ENCODE measurements around the gene MFSD12. TPM values are rescaled to one million over a fixed set of nuclear protein-coding genes. Genes with fewer than 3 reads are reported as not detected.
A peak's percentile ranks its signal among the peaks of the same experiment; 100 is the strongest.

MFSD12 gene
- total RNA-seq, 1 donor from 2014 or later: 46.3 TPM

DNA sequence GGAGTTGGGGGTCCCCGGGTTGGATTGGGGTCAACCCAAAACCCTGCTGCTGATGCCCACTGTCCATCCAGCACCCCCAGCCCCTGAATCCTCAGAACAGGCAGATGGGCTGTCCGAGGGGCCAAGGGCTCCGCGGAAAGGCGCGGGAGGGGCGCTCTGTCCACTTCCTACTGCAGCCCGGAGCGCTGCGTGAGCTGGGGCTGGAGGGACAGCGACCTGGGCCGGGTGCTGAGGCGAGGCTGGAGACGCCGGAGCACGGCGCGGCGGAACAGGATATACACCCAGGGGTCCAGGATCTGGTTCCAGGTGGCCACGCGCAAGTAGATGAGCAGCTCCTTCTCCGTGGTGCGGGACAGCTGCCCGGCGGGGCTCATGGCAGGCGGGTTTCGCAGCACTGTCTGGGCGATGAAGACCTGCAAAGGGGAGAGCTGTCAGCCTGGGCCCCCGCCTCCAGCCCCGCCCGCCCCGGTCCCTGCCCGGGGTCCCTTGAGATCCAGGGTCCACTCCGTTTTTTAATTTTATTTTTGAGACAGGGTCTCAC lies 38.2 kb upstream of the MFSD12 start:
- DNase-seq (ENCODE audit: low read depth) (no peak), FAIRE-seq (no peak)
- peaks cover 1% of the 10 kb centered on the region for H3K27me3 ChIP-seq (ENCODE audit: control insufficient read depth, insufficient read depth, low read length)
- H3K36me3 ChIP-seq (ENCODE audit: control insufficient read depth, insufficient read depth, low read length): no peaks in the 10 kb centered on the region
- H3K4me3 ChIP-seq (ENCODE audit: low read depth, low read length): no peak overlapping the region
- TF ChIP-seq, protein P1, sequence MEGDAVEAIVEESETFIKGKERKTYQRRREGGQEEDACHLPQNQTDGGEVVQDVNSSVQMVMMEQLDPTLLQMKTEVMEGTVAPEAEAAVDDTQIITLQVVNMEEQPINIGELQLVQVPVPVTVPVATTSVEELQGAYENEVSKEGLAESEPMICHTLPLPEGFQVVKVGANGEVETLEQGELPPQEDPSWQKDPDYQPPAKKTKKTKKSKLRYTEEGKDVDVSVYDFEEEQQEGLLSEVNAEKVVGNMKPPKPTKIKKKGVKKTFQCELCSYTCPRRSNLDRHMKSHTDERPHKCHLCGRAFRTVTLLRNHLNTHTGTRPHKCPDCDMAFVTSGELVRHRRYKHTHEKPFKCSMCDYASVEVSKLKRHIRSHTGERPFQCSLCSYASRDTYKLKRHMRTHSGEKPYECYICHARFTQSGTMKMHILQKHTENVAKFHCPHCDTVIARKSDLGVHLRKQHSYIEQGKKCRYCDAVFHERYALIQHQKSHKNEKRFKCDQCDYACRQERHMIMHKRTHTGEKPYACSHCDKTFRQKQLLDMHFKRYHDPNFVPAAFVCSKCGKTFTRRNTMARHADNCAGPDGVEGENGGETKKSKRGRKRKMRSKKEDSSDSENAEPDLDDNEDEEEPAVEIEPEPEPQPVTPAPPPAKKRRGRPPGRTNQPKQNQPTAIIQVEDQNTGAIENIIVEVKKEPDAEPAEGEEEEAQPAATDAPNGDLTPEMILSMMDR (IDR thresholded peaks at IDR 0.05; ENCODE audit: insufficient read depth, low read length, severe bottlenecking): no peak

DNA sequence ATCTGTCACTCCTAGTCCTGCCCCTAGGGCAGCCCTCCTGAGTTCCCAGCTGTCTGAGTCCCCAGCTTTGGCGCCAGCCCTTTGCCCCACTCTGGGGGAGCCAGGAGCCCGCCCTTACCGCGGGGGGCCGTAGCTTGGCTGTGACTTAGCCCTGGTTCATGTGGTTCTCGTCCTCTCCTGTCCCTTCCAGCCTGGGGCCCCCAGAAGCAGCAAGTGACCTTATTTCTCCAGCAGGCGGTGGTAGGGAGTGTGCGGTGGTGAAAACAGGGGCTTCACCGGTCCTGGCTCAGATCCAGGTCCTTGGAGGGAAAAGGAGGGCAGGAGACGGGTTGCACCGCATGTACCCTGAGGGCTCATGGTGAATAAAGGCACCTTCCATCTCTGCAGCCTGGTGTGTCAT lies 35.8 kb upstream of the MFSD12 start:
- Histone ChIP-seq H3K4me3 (ENCODE audit: low read depth, low read length) (no peak overlapping the region), H3K27me3 (ENCODE audit: control insufficient read depth, insufficient read depth, low read length) (peaks cover 1% of the 10 kb centered on the region), H3K36me3 (ENCODE audit: control insufficient read depth, insufficient read depth, low read length) (no peaks in the 10 kb centered on the region)
- no peak for DNase-seq (ENCODE audit: low read depth)
- FAIRE-seq: no peak
- TF ChIP-seq, protein P1 (IDR thresholded peaks at IDR 0.05; ENCODE audit: insufficient read depth, low read length, severe bottlenecking): no peak

DNA sequence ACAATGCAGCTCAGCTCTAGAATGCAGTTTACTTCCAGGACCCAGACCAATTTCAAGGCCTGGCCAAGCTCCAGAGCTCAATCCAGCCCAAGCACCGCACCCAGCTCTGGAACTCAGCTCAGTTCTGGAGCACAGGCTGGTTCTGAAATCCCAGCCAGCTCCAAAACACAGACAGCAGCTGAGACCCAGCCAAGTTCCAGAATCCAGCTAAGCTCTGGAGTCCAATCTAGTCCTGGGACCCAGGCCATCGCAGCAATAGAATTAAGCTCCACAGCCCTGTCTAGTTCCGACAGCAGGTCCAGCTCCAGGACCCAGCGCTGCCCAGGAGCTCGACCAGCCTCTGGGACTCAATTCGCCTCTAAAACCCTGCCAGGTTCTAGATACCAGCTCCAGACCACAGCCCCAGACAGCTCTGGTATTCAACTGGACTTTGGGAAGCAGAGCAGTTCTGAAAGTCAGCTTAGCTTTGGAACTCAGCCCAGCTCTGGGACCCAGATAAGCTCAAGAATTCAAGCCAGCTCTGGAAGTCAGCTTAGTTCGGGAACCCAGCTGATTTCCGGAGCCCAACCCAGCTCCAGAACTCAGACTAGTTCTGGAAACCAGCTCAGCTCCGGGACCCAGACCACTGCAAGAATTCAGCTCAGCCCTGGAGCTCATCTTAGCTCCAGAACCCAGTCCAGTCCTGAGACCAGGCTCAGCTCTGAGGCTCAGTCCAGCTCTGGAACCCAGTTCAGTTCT lies 34.7 kb upstream of the MFSD12 start:
- FAIRE-seq: peak; percentile 83

DNA sequence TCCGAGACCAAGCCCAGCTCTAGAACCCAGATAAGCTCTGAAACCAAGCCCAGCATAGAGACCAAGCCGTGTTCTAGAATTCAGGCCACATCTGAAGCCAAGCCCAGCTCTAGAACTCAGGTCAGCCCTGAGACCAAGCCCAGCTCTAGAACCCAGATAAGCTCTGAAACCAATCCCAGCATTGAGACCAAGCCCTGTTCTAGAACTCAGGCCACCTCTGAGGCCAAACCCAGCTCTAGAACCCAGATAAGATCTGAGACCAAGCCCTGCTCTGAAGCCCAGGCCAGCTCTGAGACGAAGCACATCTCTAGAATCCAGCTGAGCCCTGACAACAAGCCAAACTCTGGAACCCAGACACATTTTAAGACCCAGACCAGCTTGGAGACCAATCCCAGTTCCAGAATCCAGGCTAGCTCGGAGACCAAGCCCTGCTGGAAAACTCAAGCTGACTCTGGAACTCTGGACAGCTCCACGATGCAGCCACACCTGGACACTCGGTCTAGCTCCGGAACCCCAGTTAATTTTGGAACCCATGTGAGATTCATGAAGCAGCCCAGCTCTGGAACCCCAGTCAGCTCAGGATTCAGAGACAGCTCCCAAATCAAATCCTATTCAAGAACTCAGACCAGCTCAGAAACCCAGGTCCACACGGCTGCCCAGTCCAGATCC lies 33.7 kb upstream of the MFSD12 start:
- FAIRE-seq: no peak
- TF ChIP-seq, protein P1 (IDR thresholded peaks at IDR 0.05; ENCODE audit: insufficient read depth, low read length, severe bottlenecking): no peak
- peaks cover 1% of the 10 kb centered on the region for H3K27me3 ChIP-seq (ENCODE audit: control insufficient read depth, insufficient read depth, low read length)
- no peaks in the 10 kb centered on the region for H3K36me3 ChIP-seq (ENCODE audit: control insufficient read depth, insufficient read depth, low read length)
- DNase-seq (ENCODE audit: low read depth): no peak
- no peak overlapping the region for H3K4me3 ChIP-seq (ENCODE audit: low read depth, low read length)

More for the DNA sequence above, 34.7 kb upstream of the MFSD12 start:
- H3K36me3 ChIP-seq (ENCODE audit: control insufficient read depth, insufficient read depth, low read length): no peaks in the 10 kb centered on the region
- DNase-seq (ENCODE audit: low read depth): no peak
- TF ChIP-seq, protein P1 (IDR thresholded peaks at IDR 0.05; ENCODE audit: insufficient read depth, low read length, severe bottlenecking): no peak
- H3K4me3 ChIP-seq (ENCODE audit: low read depth, low read length): no peak overlapping the region
- peaks cover 1% of the 10 kb centered on the region for H3K27me3 ChIP-seq (ENCODE audit: control insufficient read depth, insufficient read depth, low read length)

DNA sequence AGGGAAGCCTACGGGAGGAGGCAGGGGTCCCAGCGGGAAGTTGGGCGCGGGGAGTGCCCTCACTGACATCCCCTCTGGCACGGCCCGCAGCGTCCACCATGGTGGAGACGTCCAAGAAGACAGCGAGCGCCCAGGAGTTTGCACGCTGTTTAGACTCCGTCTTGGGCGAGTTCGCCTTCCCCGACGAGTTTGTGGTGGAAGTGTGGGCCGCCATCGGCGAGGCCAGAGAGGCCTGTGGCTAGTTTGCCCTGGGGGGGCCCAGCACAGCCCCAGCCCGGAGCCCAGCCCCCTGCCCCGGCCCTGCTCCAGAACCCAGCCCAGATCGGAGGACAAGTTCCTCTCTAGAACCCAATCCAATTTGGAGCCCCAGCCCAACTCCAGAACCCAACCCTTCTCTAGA lies 32.6 kb upstream of the MFSD12 start:
- TF ChIP-seq, protein P1 (IDR thresholded peaks at IDR 0.05; ENCODE audit: insufficient read depth, low read length, severe bottlenecking): no peak
- H3K27me3 ChIP-seq (ENCODE audit: control insufficient read depth, insufficient read depth, low read length): peaks cover 1% of the 10 kb centered on the region
- no peak for DNase-seq (ENCODE audit: low read depth)
- H3K4me3 ChIP-seq (ENCODE audit: low read depth, low read length): no peak overlapping the region
- FAIRE-seq: no peak
- H3K36me3 ChIP-seq (ENCODE audit: control insufficient read depth, insufficient read depth, low read length): no peaks in the 10 kb centered on the region
